PC-9 (cell line): ENCODE measurements around the gene EPHA1. TPM values are rescaled to one million over a fixed set of nuclear protein-coding genes. Genes with fewer than 3 reads are reported as not detected.

Experiments
- BruUV-seq: library from RNA; stranded (reverse); fragments of 400-500 nt; replicated peaks from 2 replicates; lab custom pipeline; 2021; lab: Mats Ljungman, UMichigan
- CTCF ChIA-PET: fragments of 300-600 bp; sonication (Branson Sonifier 250); formaldehyde crosslinking; loops from one replicate; lab custom pipeline; 2022; ENCODE audit warnings: antibody characterized with exemption; lab: Charles Lee
- POLR2A ChIA-PET: fragments of 300-600 bp; sonication (Branson Sonifier 250); formaldehyde crosslinking; loops from one replicate; lab custom pipeline; 2022; ENCODE audit warnings: antibody characterized with exemption; ENCODE audit not compliant: unreplicated experiment; lab: Charles Lee
- DNase-seq, 2 experiments: peaks; one replicate each; pipeline versions ENCODE4 v3.0.0 to v3.0.0-alpha.2; 2015 to 2022; ENCODE audit warnings: mixed read lengths in 1 of 2
- H2AFZ ChIP-seq: fragments of 200-600 bp; sonication (generic); 2 replicates; pipeline ENCODE4 v1.8.1; 2017; ENCODE audit warnings: antibody characterized with exemption
- H3F3A ChIP-seq: fragments of 200-600 bp; sonication (generic); 2 replicates; pipeline ENCODE4 v1.8.1; 2017; ENCODE audit warnings: antibody characterized with exemption, mild to moderate bottlenecking, low read depth; ENCODE audit not compliant: insufficient read depth
- H3K27ac ChIP-seq: fragments of 200-600 bp; sonication (generic); 2 replicates; pipeline ENCODE4 v1.6.1; 2016; ENCODE audit warnings: mixed run types
- H3K27me3 ChIP-seq: fragments of 200-600 bp; sonication (generic); 2 replicates; pipeline ENCODE4 v1.6.1; 2016; ENCODE audit warnings: low read depth, mixed run types; ENCODE audit not compliant: insufficient read depth
- H3K36me3 ChIP-seq: fragments of 200-600 bp; sonication (generic); 2 replicates; pipeline ENCODE4 v1.6.1; 2016; ENCODE audit warnings: low read depth, mixed run types
- H3K4me1 ChIP-seq: fragments of 200-600 bp; sonication (generic); replicated peaks from 2 replicates; pipeline ENCODE4 v1.6.1; 2016; ENCODE audit warnings: mixed run types; ENCODE audit not compliant: insufficient read depth
- H3K4me2 ChIP-seq: fragments of 200-600 bp; sonication (generic); 2 replicates; pipeline ENCODE4 v1.6.1; 2017; ENCODE audit warnings: mixed run types
- H3K4me3 ChIP-seq: fragments of 200-600 bp; sonication (generic); 2 replicates; pipeline ENCODE4 v1.6.1; 2016; ENCODE audit warnings: mixed run types
- H3K79me2 ChIP-seq: fragments of 200-600 bp; sonication (generic); 2 replicates; pipeline ENCODE4 v1.6.1; 2017; ENCODE audit warnings: low read depth, mixed run types
- H3K9me2 ChIP-seq: fragments of 200-600 bp; sonication (generic); 2 replicates; pipeline ENCODE4 v1.8.1; 2017; ENCODE audit warnings: mild to moderate bottlenecking; ENCODE audit not compliant: insufficient read depth
- H3K9me3 ChIP-seq: fragments of 200-600 bp; sonication (generic); 2 replicates; pipeline ENCODE4 v1.8.1; 2016; ENCODE audit warnings: low read depth; ENCODE audit not compliant: insufficient read depth
- H4K20me1 ChIP-seq: fragments of 200-600 bp; sonication (generic); 2 replicates; pipeline ENCODE4 v1.8.1; 2017; ENCODE audit not compliant: insufficient read depth
- EZH2 ChIP-seq: fragments of 200-600 bp; sonication (generic); IDR thresholded peaks from 2 replicates; pipeline ENCODE4 v1.8.0; 2017; ENCODE audit warnings: antibody characterized with exemption, low read depth
- intact Hi-C: fragments of 100-400 bp; cut with micrococcal nuclease; formaldehyde crosslinking; loops from one replicate; pipeline ENCODE4 v1.10.0; 2022; ENCODE audit not compliant: unreplicated experiment
- total RNA-seq: library from RNA; stranded (reverse); gene quantifications from 2 replicates; pipeline ENCODE4 v1.2.3, GENCODE V29; 2021
- TF ChIP-seq, protein P1 (sequence below): fragments of 200-600 bp; sonication (generic); conservative IDR thresholded peaks from 2 replicates; pipeline ENCODE4 v1.6.1; 2017; ENCODE audit warnings: mixed run types, antibody characterized with exemption, mild to moderate bottlenecking, moderate library complexity

EPHA1 gene
- total RNA-seq, 1 experiment from 2014 or later: 35.5 TPM

DNA sequence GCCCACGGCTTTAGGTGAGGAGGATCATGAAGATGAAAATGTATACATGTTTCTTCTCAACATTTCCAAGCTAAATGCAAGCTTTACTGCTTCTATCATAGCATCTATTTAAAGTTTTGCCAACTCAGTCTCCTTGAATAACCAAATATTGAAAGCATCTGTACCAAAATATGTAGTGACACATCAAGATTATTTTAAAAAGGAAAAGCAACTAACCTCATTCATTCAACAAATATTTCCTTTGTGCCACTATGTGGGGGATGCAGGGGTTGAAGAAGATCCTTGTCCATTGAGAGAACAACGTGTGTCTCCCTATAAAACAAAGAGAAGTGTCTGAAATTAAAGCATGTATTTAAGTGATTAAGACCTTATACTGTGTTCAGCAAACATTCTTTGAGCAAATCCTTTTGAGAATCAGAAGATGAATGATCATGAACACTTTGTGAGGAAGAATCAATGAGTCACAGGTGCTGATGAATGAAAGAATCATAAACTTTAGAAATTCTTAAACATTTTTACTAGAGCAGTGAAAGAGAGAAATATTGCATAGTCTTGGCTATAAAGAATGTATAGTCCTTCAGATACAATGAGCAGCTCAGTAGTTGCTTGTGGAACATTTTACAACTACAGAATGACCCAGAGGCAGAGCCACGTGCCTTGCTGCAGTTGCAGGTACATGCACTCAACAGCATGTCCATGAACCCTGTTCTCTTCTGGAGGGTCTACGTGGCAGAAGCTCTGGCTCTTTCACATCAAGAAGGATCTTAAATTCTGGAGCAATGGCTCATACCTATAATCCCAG lies 48.5 kb upstream of the EPHA1 start:
- TF ChIP-seq, protein P1, sequence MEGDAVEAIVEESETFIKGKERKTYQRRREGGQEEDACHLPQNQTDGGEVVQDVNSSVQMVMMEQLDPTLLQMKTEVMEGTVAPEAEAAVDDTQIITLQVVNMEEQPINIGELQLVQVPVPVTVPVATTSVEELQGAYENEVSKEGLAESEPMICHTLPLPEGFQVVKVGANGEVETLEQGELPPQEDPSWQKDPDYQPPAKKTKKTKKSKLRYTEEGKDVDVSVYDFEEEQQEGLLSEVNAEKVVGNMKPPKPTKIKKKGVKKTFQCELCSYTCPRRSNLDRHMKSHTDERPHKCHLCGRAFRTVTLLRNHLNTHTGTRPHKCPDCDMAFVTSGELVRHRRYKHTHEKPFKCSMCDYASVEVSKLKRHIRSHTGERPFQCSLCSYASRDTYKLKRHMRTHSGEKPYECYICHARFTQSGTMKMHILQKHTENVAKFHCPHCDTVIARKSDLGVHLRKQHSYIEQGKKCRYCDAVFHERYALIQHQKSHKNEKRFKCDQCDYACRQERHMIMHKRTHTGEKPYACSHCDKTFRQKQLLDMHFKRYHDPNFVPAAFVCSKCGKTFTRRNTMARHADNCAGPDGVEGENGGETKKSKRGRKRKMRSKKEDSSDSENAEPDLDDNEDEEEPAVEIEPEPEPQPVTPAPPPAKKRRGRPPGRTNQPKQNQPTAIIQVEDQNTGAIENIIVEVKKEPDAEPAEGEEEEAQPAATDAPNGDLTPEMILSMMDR: no peak
- no peak for TF ChIP-seq EZH2
- Histone ChIP-seq H3K27ac (no peak overlapping the region), H4K20me1 (no peaks in the 10 kb centered on the region), H3K9me3 (0 out of 2 replicates have a peak, but pooled peaks cover 4% of the 10 kb centered on the region), H3F3A (no peaks in the 10 kb centered on the region), H3K27me3 (no peaks in the 10 kb centered on the region), H2AFZ (no peak overlapping the region), H3K36me3 (no peaks in the 10 kb centered on the region), H3K4me3 (no peak overlapping the region), H3K4me2 (no peak overlapping the region), H3K4me1 (peaks cover 12% of the 10 kb centered on the region), H3K9me2 (0 out of 2 replicates have a peak, but pooled peaks cover 3% of the 10 kb centered on the region), H3K79me2 (no peaks in the 10 kb centered on the region)
- intact Hi-C loops: loop anchor here (5.0 kb wide), 1 partner anchor 40 kb away; no protein-coding TSS in a partner anchor
- ChIA-PET CTCF (no interaction called here), POLR2A (no interaction called here)
- DNase-seq: no peak
- BruUV-seq: no TSS peak

DNA sequence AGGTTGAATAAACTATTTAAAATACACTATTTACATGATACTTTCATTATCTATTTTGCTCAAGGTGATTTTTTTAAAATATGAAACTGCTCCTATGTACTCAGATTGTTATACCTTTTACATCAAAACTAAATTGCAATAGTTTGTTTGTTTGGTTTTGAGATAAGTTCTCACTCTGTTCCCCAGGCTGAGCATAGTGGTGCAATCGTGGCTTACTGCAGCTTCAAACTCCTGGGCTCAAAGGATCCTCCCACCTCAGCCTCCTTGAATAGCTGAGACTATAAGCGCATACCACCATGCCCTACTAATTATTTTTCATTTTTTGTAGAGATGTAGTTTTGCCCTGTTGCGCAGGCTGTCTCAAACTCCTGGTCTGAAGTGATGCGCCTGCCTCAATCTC lies 47.3 kb upstream of the EPHA1 start:
- peaks cover 12% of the 10 kb centered on the region for H3K4me1 ChIP-seq
- no peak overlapping the region for H3K27ac ChIP-seq
- H3K4me2 ChIP-seq: no peak overlapping the region
- BruUV-seq: no TSS peak
- no peaks in the 10 kb centered on the region for H3F3A ChIP-seq
- no peaks in the 10 kb centered on the region for H4K20me1 ChIP-seq
- H3K79me2 ChIP-seq: no peaks in the 10 kb centered on the region
- TF ChIP-seq EZH2: no peak
- TF ChIP-seq, protein P1: no peak
- no peaks in the 10 kb centered on the region for H3K27me3 ChIP-seq
- DNase-seq: no peak
- H2AFZ ChIP-seq: no peak overlapping the region
- no peaks in the 10 kb centered on the region for H3K36me3 ChIP-seq
- CTCF ChIA-PET: no interaction called here
- 0 out of 2 replicates have a peak, but pooled peaks cover 3% of the 10 kb centered on the region for H3K9me2 ChIP-seq
- POLR2A ChIA-PET: no interaction called here
- H3K4me3 ChIP-seq: no peak overlapping the region
- no peaks in the 10 kb centered on the region for H3K9me3 ChIP-seq
- intact Hi-C loops: loop anchor here (5.0 kb wide), 1 partner anchor 39 kb away; no protein-coding TSS in a partner anchor

DNA sequence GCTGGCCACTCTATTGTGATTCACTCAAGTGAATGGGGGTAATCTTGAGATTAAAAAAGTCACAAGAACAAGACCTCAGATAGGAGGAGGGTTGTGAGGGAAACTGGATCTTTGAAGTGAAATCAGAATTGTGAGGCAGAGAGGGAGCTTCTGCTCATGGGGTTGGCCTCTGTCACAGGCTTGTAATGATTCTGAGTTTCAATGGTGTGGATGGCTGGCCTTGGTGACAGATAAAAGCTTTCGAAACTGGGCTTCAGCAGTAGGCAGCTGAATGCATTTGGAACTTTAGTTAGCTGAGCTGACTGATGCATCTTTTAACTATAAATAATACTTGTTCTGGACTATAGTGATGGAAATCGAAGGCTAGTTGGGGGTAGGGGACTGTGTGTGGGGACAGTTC lies 46.8 kb upstream of the EPHA1 start:
- H2AFZ ChIP-seq: no peak overlapping the region
- BruUV-seq: no TSS peak
- H3K36me3 ChIP-seq: no peaks in the 10 kb centered on the region
- 0 out of 2 replicates have a peak, but pooled peaks cover 3% of the 10 kb centered on the region for H3K9me2 ChIP-seq
- no peaks in the 10 kb centered on the region for H3K9me3 ChIP-seq
- no peak overlapping the region for H3K4me2 ChIP-seq
- POLR2A ChIA-PET: no interaction called here
- intact Hi-C loops: loop anchor here (5.0 kb wide), 1 partner anchor 38 kb away; no protein-coding TSS in a partner anchor
- H3K4me3 ChIP-seq: no peak overlapping the region
- CTCF ChIA-PET: no interaction called here
- H4K20me1 ChIP-seq: no peaks in the 10 kb centered on the region
- peaks cover 12% of the 10 kb centered on the region for H3K4me1 ChIP-seq
- TF ChIP-seq EZH2: no peak
- TF ChIP-seq, protein P1: no peak
- H3K27me3 ChIP-seq: no peaks in the 10 kb centered on the region
- H3F3A ChIP-seq: no peaks in the 10 kb centered on the region
- no peak for DNase-seq
- no peaks in the 10 kb centered on the region for H3K79me2 ChIP-seq
- no peak overlapping the region for H3K27ac ChIP-seq
